Measurements from ENCODE around the gene UCP1. TPM values are rescaled to one million over a fixed set of nuclear protein-coding genes. Genes with fewer than 3 reads are reported as not detected.
A peak's percentile ranks its signal among the peaks of the same experiment; 100 is the strongest.

The UCP1 gene
- total RNA-seq, 4 donors from 2014 or later = not detected

DNA sequence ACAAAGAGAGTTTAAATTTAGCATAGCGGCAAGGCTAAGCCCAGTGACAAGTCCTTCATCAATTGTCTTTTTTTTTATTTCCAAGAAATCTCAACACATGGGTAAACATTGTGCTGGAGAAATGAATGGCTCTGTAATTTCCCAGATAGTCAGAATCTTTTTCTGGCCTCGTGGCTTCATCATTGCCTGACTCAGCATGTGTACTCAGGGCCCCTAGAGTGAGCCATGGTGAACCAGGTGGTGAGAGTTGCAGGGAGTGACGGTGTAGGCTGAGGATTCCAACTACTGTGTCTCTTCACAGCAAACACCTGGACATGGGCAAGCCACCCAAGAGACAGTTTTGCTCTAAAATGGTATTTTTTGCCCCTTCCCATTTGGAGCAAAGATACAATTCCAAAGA is 43.1 kb upstream of the UCP1 start:
- Histone ChIP-seq H3K4me1 (no peaks in the 10 kb centered on the region), H3K9me3 (no peaks in the 10 kb centered on the region), H3K27me3 (no peaks in the 10 kb centered on the region), H3K4me3 (replicated peaks in 1 of 3) (no peak overlapping the region), H3K27ac (no peak overlapping the region), H3K36me3 (no peaks in the 10 kb centered on the region)
- WGBS, 2 donors = 74 to 78% methylated on average over 3 of the region's 3 CpGs
- TF ChIP-seq, protein P1, sequence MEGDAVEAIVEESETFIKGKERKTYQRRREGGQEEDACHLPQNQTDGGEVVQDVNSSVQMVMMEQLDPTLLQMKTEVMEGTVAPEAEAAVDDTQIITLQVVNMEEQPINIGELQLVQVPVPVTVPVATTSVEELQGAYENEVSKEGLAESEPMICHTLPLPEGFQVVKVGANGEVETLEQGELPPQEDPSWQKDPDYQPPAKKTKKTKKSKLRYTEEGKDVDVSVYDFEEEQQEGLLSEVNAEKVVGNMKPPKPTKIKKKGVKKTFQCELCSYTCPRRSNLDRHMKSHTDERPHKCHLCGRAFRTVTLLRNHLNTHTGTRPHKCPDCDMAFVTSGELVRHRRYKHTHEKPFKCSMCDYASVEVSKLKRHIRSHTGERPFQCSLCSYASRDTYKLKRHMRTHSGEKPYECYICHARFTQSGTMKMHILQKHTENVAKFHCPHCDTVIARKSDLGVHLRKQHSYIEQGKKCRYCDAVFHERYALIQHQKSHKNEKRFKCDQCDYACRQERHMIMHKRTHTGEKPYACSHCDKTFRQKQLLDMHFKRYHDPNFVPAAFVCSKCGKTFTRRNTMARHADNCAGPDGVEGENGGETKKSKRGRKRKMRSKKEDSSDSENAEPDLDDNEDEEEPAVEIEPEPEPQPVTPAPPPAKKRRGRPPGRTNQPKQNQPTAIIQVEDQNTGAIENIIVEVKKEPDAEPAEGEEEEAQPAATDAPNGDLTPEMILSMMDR (IDR thresholded peaks at IDR 0.05) = no peak
- TF ChIP-seq POLR2A (IDR thresholded peaks at IDR 0.05) = no peak
- intact Hi-C loops (cut with DNase I) = no loop called here
- no peak for DNase-seq

- Histone ChIP-seq H3K36me3 (no peaks in the 10 kb centered on the region), H3K4me1 (no peaks in the 10 kb centered on the region), H3K27me3 (no peaks in the 10 kb centered on the region), H3K27ac (no peak overlapping the region), H3K4me3 (replicated peaks in 1 of 3) (no peak overlapping the region), H3K9me3 (no peaks in the 10 kb centered on the region)
- intact Hi-C loops (cut with DNase I) = no loop called here
- TF ChIP-seq, protein P1 (IDR thresholded peaks at IDR 0.05) = peak in 4 of 6 experiments; percentile 20 to 54 (median 48)
- TF ChIP-seq POLR2A (IDR thresholded peaks at IDR 0.05) = no peak
- WGBS, 2 donors = 36 to 47% methylated on average over 6 of the region's 6 CpGs
- peak; percentile 6 to 18 for DNase-seq
Measured at GRCh38 chr4:140609548-140610425, 41.0 kb upstream of the UCP1 start.

DNA sequence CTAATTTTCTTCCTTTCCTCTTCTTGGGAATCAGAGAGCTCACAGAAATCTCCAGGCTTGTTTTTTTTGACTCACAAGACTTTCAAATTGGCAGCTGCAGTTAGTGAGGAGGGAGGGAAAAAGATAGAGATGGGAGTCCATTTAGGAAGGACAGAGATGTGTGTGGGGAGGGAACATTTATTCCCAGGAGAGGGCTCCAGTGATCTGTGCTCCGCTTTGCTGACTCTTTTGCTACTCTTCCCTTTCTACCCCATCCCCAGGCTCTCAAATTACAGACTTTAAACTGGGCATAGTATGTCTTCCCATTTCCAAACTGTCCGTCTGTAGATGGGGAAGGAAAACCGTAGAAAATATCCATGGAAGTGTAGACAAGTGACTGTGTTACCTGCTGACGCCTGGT is 39.1 kb upstream of the UCP1 start:
- DNase-seq = no peak
- TF ChIP-seq, protein P1 (IDR thresholded peaks at IDR 0.05) = no peak
- no peak for TF ChIP-seq POLR2A (IDR thresholded peaks at IDR 0.05)
- H3K27ac ChIP-seq = no peak overlapping the region
- no peak overlapping the region for H3K4me3 ChIP-seq (replicated peaks in 1 of 3)
- H3K27me3 ChIP-seq = no peaks in the 10 kb centered on the region
- intact Hi-C loops (cut with DNase I) = no loop called here
- H3K36me3 ChIP-seq = no peaks in the 10 kb centered on the region
- H3K9me3 ChIP-seq = no peaks in the 10 kb centered on the region
- WGBS, 2 donors = 81 to 87% methylated on average over 4 of the region's 4 CpGs
- no peaks in the 10 kb centered on the region for H3K4me1 ChIP-seq

DNA sequence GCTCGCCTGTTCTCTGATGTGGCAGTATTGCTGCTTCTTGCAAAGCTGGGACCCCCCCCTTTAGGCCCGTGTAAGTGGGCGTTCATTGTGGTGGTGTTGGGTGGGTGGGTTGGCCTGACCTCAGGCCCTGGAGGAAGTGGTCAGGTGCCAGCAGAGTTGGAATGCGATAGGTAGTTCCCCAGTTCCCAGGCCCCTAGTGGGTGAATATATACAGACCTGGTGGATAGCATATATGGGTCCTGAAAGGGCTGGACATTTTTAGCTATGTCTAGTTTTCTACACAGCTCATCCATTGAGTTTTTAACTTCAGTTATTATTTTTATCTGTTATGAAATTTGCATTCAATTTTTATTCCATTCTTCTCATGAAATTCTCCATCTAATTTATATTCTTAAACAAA is 35.8 kb upstream of the UCP1 start:
- H3K27me3 ChIP-seq = no peaks in the 10 kb centered on the region
- H3K36me3 ChIP-seq = no peaks in the 10 kb centered on the region
- TF ChIP-seq, protein P1 (IDR thresholded peaks at IDR 0.05) = no peak
- no peak for TF ChIP-seq POLR2A (IDR thresholded peaks at IDR 0.05)
- no peak overlapping the region for H3K4me3 ChIP-seq (replicated peaks in 1 of 3)
- no peak for DNase-seq
- no peak overlapping the region for H3K27ac ChIP-seq
- no peaks in the 10 kb centered on the region for H3K9me3 ChIP-seq
- intact Hi-C loops (cut with DNase I) = no loop called here
- 72 to 95% methylated on average over 4 of the region's 4 CpGs for WGBS, 2 donors
- H3K4me1 ChIP-seq = no peaks in the 10 kb centered on the region

- DNase-seq = no peak
- Histone ChIP-seq H3K4me3 (replicated peaks in 1 of 3) (no peak overlapping the region), H3K27ac (no peak overlapping the region), H3K36me3 (no peaks in the 10 kb centered on the region), H3K27me3 (no peaks in the 10 kb centered on the region), H3K9me3 (no peaks in the 10 kb centered on the region), H3K4me1 (no peaks in the 10 kb centered on the region)
- TF ChIP-seq, protein P1 (IDR thresholded peaks at IDR 0.05) = no peak
- TF ChIP-seq POLR2A (IDR thresholded peaks at IDR 0.05) = no peak
- 72 to 94% methylated on average over 2 of the region's 2 CpGs for WGBS, 2 donors
- intact Hi-C loops (cut with DNase I) = no loop called here
Measured at GRCh38 chr4:140603286-140603685, 34.5 kb upstream of the UCP1 start.

Data from thyroid gland (tissue), 4 donors.